Renal pelvis (tissue), 4 donors: ENCODE measurements around the gene PLSCR2. TPM values are rescaled to one million over a fixed set of nuclear protein-coding genes. Genes with fewer than 3 reads are reported as not detected.
"Not testable (repeated sequence)": the region's sequence is repeated elsewhere in the genome, so short reads cannot be mapped to it uniquely, and the experiment has no call there.

ENCODE experiments used
- DNase-seq: peaks from one replicate; pipeline ENCODE4 v3.0.0-alpha.2; 2013
- polyA plus RNA-seq, 3 donors: library from polyadenylated mRNA; unstranded; fragments of 120-200 nt; gene quantifications; one replicate each; pipeline ENCODE4 v1.2.1, GENCODE V29; 2013; ENCODE audit not compliant: insufficient read length in 3 of 3

Gene PLSCR2
- polyA plus RNA-seq, 3 donors: 0.84 to 1.4 (median 1.2) TPM

DNA sequence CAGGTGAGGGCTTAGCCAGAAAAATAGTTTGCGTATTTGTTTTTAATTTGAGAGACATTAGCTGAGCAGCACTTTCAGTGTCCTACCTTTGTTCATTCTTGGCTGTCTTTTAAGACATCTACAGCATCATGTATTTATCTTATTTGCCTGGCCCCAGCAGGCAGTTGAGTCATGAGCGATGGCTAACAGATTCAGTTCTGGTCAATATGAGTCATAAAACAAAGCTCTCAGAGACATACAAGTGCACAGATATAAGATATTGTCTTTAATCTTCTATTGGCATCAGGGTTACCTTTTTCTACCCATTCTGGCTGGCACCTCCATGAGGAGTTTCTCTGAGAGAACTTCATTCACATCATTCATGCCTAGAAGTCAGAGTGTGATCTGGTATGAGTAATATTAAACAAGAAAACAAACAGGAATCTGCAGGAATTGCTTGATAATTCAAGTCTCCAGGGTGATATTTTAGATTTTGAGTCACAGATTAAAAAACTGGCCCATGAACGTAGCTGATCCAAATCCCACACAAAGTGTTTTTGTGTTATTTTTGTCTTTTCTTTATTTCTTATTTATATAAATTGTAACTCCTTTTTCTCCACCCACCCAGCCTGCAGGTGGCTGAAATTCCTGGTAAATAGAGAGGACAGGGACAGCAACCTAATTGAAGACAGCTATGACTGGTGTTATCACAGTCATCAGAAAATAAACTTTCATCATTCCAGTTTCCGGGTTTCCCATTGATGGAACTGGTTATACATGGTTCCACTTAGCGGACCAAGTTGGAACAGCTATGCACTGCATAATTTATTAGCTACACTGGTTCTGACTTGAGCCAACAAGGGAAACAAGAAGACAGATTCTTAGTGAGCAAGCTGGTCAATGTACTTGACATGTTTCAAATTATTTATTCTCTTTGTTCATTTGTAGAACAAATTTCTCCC, 47.3 kb downstream of the PLSCR2 start:
- no peak for DNase-seq

DNA sequence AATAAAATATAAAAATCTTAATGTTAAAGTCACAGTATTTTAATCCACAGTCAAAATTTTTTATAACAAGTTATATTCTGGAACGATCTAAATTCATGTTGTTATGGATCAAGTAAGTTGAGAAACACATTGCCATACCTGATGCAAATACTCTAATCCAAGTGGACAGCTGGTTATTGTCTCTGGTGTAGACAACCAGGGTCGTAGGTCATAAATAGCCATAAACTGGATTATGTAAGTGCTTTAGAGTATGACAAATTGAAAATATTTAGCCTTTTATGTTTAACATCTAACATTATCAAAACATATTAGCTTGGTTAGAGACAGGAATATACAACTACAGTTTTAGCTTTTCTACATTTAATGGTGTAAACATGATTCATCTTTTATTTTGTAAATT, 53.0 kb downstream of the PLSCR2 start:
- DNase-seq: peak; percentile 4

DNA sequence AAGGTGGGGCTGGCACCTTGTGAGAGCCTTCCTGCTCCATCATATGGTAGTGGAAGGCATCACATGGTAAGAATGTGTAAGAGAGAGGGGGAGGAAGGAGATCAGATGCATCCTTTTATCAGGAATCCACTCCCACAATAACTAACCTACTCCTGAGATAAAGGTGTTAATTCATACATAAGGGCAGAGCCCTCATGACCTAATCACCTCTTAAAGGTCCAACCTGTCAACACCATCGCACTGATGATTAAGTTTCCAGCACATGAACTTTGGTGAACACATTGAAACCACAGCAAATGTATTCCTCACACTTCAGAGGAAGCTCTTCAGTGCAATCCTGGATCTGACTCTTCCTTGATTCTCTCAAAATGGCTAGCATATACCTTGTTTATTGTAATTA, 55.4 kb downstream of the PLSCR2 start:
- DNase-seq: no peak

DNA sequence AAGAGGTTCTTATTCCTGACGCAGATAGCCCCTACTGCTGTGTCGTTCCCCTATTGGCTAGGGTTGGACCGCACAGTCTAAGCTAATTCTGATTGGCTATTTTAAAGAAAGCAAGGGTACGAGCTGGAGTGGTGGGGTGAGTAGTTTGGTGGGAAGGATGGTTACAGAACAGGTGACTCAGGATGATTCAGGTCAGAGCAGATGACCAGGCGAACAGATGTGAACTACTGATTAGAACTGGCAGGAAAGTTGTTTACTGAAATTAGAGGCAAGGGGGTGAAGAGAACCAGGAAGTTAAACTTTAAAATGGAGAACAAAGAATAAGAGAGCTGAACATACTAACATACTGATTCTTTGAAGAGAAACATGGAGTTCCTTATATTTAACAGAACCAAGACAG, 56.6 kb downstream of the PLSCR2 start:
- not testable (repeated sequence) for DNase-seq

- no peak for DNase-seq
These were observed 61.4 kb downstream of the PLSCR2 start for GRCh38 chr3:146407956-146408355.

DNA sequence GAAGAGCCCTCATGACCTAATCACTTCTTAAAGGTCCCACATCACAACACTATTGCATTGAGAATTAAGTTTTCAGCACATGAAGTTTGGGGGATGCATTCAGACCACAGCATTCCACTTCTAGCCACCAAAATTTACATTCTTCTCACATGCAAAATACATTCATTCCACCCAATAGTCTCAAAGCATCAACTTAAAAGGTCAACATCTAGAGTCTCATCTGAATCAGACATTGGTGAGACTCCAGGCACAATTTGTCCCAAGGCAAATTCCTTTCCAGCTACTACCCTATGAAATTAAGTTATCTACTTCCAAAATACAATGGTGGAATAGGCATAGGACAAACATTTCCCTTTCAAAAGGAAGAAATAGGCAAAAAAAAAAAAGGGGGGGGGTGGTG, 64.9 kb downstream of the PLSCR2 start:
- DNase-seq: no peak

GRCh38 chr3:146403792-146404191, 65.6 kb downstream of the PLSCR2 start:
- no peak for DNase-seq

GRCh38 chr3:146396792-146397191, 72.6 kb downstream of the PLSCR2 start:
- no peak for DNase-seq

GRCh38 chr3:146395164-146395563, 74.2 kb downstream of the PLSCR2 start:
- no peak for DNase-seq

DNA sequence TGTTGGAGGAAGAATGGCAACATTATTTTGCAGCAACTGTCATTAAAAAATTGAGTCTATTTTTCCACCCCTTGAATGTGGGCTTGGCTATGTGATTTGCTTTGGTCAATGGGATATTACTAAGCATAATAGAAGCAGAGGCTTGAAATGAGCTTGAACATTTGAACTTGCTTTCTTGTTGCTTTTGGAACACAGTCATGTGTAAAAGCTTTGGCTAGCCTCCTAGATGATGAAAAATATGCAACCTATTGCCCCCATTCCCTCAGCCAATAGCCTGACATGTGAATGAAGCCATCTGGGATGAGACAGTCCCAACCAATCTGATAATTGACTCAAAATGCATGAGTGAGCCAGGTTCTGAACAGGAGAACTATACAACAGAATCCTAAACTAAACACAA, 78.4 kb downstream of the PLSCR2 start:
- peak; percentile 71 for DNase-seq

DNA sequence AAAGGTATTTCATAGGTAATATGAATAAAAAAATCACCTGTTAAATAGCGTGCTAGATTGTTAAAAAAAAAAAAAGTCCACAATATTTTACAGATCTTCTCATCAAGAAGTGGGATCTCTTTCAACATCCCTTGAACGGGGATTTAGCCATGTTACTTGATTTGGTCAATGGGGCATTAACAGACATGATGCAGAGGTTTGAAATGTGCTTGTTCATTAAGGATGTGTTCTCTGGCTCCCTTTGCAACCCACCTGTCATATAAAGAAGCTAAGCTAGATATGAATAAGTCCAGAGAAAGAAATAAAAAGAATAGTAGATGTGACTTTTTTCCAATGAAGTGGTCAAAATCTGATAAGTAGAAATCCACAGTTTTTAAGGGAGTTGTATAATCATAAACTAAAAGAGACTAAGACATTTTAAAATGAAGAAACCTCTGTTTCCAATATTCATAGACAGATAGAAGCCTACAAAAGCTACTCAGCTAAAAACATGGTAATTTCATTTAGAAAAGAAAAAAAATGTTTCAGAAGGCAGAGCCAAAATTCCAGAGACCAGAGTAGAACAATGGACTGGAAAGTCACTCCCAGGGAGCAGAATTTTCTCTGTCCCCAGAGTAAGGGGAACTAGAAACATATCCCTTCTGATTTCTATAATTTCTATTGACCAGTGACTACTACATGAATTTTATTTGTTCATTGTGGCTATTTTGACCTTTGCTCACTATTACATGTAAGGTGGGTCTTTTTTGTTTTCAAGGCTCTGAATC, 79.2 kb downstream of the PLSCR2 start:
- no peak for DNase-seq

- no peak for DNase-seq
These were observed 81.8 kb downstream of the PLSCR2 start for GRCh38 chr3:146387566-146387965.

GRCh38 chr3:146386936-146387335, 82.4 kb downstream of the PLSCR2 start:
- no peak for DNase-seq

DNA sequence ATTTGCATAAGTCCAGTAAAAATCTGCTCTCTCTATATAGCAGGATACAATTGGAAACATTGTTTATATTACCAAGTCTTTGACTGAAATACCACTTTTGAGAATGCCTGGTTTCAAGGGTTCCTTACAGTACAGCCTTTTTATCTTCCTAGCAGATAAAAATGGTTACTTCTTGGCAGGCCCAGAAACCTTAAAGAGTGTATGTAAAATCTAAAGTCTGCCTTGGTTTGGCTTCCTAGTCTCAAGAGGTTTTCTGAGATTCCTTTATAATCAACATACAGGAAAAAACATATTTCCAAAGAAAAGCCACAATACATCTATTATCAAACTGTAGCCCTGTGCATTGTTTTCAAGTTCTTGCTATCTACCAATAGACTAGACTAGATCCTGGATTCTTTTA, 84.6 kb downstream of the PLSCR2 start:
- DNase-seq: no peak

Other genes with a start within 250 kb of the PLSCR2 start
- gene PLSCR4, start 218.5 kb downstream of the PLSCR2 start, polyA plus RNA-seq: 10 to 100 TPM; 14.6 to 18.4 (median 18.2) TPM
- gene PLSCR1, start 75.0 kb upstream of the PLSCR2 start, polyA plus RNA-seq: 10 to 100 TPM; 67.5 to 82.7 (median 75.6) TPM
- gene PLSCR5, start 135.8 kb upstream of the PLSCR2 start, polyA plus RNA-seq: not detected